Fibroblast of villous mesenchyme (primary cell): ENCODE data around the gene FEN1. TPM values are rescaled to one million over a fixed set of nuclear protein-coding genes. Genes with fewer than 3 reads are reported as not detected.

Experiments
- DNase-seq: peaks from one replicate; pipeline ENCODE4 v3.0.0-alpha.2; 2010; ENCODE audit warnings: low read depth
- H3K4me3 ChIP-seq: 2 replicates; pipeline ENCODE4 v1.5.1; 2011; ENCODE audit warnings: low read depth, mild to moderate bottlenecking, low read length
- CTCF ChIP-seq: IDR thresholded peaks from 2 replicates; pipeline ENCODE4 v1.5.1; 2012; ENCODE audit warnings: low read depth, mild to moderate bottlenecking, low read length; ENCODE audit not compliant: insufficient read depth
- total RNA-seq: library from RNA; depleted of rRNA; stranded (reverse); fragments of >200 nt; gene quantifications from 2 replicates; pipeline ENCODE4 v1.2.3, GENCODE V29; 2012

FEN1 gene
- total RNA-seq, 1 donor = 27.6 TPM

- TF ChIP-seq CTCF = no peak
Observed at GRCh38 chr11:61795459-61795858, 2.7 kb downstream of the FEN1 start.

GRCh38 chr11:61795876-61796526, 3.3 kb downstream of the FEN1 start:
- H3K4me3 ChIP-seq = no peak overlapping the region
- no peak for TF ChIP-seq CTCF
- DNase-seq = no peak

More at GRCh38 chr11:61795459-61795858, 2.7 kb downstream of the FEN1 start:
- DNase-seq = no peak
- no peak overlapping the region for H3K4me3 ChIP-seq

GRCh38 chr11:61797263-61797944, 4.7 kb downstream of the FEN1 start:
- DNase-seq = peak; percentile 91
- TF ChIP-seq CTCF = peak; percentile 82
- no peak overlapping the region for H3K4me3 ChIP-seq

- no peak for TF ChIP-seq CTCF
- no peak overlapping the region for H3K4me3 ChIP-seq
- DNase-seq = no peak
Observed at GRCh38 chr11:61799665-61800284, 7.1 kb downstream of the FEN1 start.

- peak; percentile 22 for DNase-seq
- TF ChIP-seq CTCF = no peak
- H3K4me3 ChIP-seq = no peak overlapping the region
Observed at GRCh38 chr11:61800331-61801281, 7.9 kb downstream of the FEN1 start.

GRCh38 chr11:61802605-61803004, 9.9 kb downstream of the FEN1 start:
- TF ChIP-seq CTCF = no peak
- DNase-seq = no peak
- H3K4me3 ChIP-seq = no peak overlapping the region
